Chondrocyte (in vitro differentiated cells): ENCODE data around the gene MRPL10. TPM values are rescaled to one million over a fixed set of nuclear protein-coding genes. Genes with fewer than 3 reads are reported as not detected.

Experiments used
- DNase-seq: peaks from one replicate; pipeline ENCODE4 v3.0.0; 2021; ENCODE audit warnings: mixed read lengths, low spot score
- H3K27ac Mint-ChIP-seq: one replicate; pipeline ENCODE4 v1.8.0; 2021; ENCODE audit warnings: mild to moderate bottlenecking, moderate library complexity, mixed read lengths; ENCODE audit not compliant: unreplicated experiment
- H3K27me3 Mint-ChIP-seq: 2 replicates; pipeline ENCODE4 v1.8.0; 2021; ENCODE audit warnings: low read depth, mixed read lengths
- H3K36me3 Mint-ChIP-seq: 2 replicates; pipeline ENCODE4 v1.8.0; 2021; ENCODE audit warnings: low read depth, mixed read lengths
- H3K4me1 Mint-ChIP-seq: 2 replicates; pipeline ENCODE4 v1.8.0; 2021; ENCODE audit warnings: low read depth, mild to moderate bottlenecking, mixed read lengths
- H3K4me3 Mint-ChIP-seq: one replicate; pipeline ENCODE4 v1.8.0; 2021; ENCODE audit warnings: mild to moderate bottlenecking, moderate library complexity, mixed read lengths; ENCODE audit not compliant: unreplicated experiment
- H3K9me3 Mint-ChIP-seq: 2 replicates; pipeline ENCODE4 v1.8.0; 2021; ENCODE audit warnings: low read depth, mixed read lengths
- CTCF ChIP-seq: fragments of 200-600 bp; sonication (generic); IDR thresholded peaks from 2 replicates; pipeline ENCODE4 v1.5.0; 2021; ENCODE audit warnings: antibody characterized with exemption, mild to moderate bottlenecking, moderate library complexity
- long read RNA-seq: library from polyadenylated mRNA; stranded (forward); transcript quantifications from one replicate; pipeline ENCODE4 v2.0.0, GENCODE V29; 2021
- total RNA-seq: library from RNA; stranded (reverse); gene quantifications from 3 replicates; pipeline ENCODE4 v1.2.1, GENCODE V29; 2021

The MRPL10 gene
- total RNA-seq: 23.9 to 25.4 TPM (median 24.8 TPM) in 3 replicates
- long read RNA-seq, transcript MRPL10-202 (5 exons, 1,725 nt): major isoform, 33 of 39 reads
- long read RNA-seq, partial matches to known transcripts: 1 of 39 reads
- long read RNA-seq, other reads (novel, unspliced or antisense): 2 of 39 reads

GRCh38 chr17:47831003-47831933, at the start of gene MRPL10, which contains the start of gene LRRC46:
Gene MRPL10, minus strand, starts transcription at chr17:47831541. Its CDS starts 30 bp downstream, at chr17:47831511.
Gene LRRC46, plus strand, starts transcription at chr17:47831670. Its CDS starts 320 bp downstream, at chr17:47831990.
- no peaks in the 10 kb centered on the region for H3K9me3 Mint-ChIP-seq
- H3K4me1 Mint-ChIP-seq: peaks cover 22% of the 10 kb centered on the region

GRCh38 chr17:47879776-47880454, 48.6 kb upstream of the MRPL10 start:
- no peak overlapping the region for H3K4me3 Mint-ChIP-seq
- H3K4me1 Mint-ChIP-seq: peaks cover 15% of the 10 kb centered on the region
- H3K27ac Mint-ChIP-seq: no peak overlapping the region
- no peaks in the 10 kb centered on the region for H3K36me3 Mint-ChIP-seq
- no peak for TF ChIP-seq CTCF
- H3K9me3 Mint-ChIP-seq: no peaks in the 10 kb centered on the region
- H3K27me3 Mint-ChIP-seq: peaks cover 10% of the 10 kb centered on the region
- DNase-seq: peak; percentile 54

More at GRCh38 chr17:47831003-47831933, at the start of gene MRPL10, which contains the start of gene LRRC46:
- H3K27ac Mint-ChIP-seq: peak within 1 kb of the TSS; percentile 96
- peak within 1 kb of the TSS; percentile 91 for H3K4me3 Mint-ChIP-seq
- H3K36me3 Mint-ChIP-seq: peaks cover 8% of the 10 kb centered on the region
- TF ChIP-seq CTCF: peak; percentile 78
- no peaks in the 10 kb centered on the region for H3K27me3 Mint-ChIP-seq
- DNase-seq: peak; percentile 98

GRCh38 chr17:47879028-47879585, 47.8 kb upstream of the MRPL10 start:
- no peak for TF ChIP-seq CTCF
- no peak overlapping the region for H3K27ac Mint-ChIP-seq
- H3K4me3 Mint-ChIP-seq: no peak overlapping the region
- H3K9me3 Mint-ChIP-seq: no peaks in the 10 kb centered on the region
- H3K4me1 Mint-ChIP-seq: peaks cover 21% of the 10 kb centered on the region
- DNase-seq: no peak
- peaks cover 13% of the 10 kb centered on the region for H3K27me3 Mint-ChIP-seq
- H3K36me3 Mint-ChIP-seq: no peaks in the 10 kb centered on the region

GRCh38 chr17:47878203-47879027, 47.1 kb upstream of the MRPL10 start:
- H3K27me3 Mint-ChIP-seq: peaks cover 13% of the 10 kb centered on the region
- no peak overlapping the region for H3K4me3 Mint-ChIP-seq
- no peak for TF ChIP-seq CTCF
- H3K9me3 Mint-ChIP-seq: no peaks in the 10 kb centered on the region
- H3K4me1 Mint-ChIP-seq: peaks cover 21% of the 10 kb centered on the region
- H3K27ac Mint-ChIP-seq: no peak overlapping the region
- H3K36me3 Mint-ChIP-seq: no peaks in the 10 kb centered on the region
- DNase-seq: no peak
